ENCODE results near the gene SPRYD4. TPM values are rescaled to one million over a fixed set of nuclear protein-coding genes. Genes with fewer than 3 reads are reported as not detected.
"Not testable (repeated sequence)": the region's sequence is repeated elsewhere in the genome, so short reads cannot be mapped to it uniquely, and the experiment has no call there.

Gene SPRYD4
- total RNA-seq, 1 experiment from 2014 or later: 4.2 TPM

DNA sequence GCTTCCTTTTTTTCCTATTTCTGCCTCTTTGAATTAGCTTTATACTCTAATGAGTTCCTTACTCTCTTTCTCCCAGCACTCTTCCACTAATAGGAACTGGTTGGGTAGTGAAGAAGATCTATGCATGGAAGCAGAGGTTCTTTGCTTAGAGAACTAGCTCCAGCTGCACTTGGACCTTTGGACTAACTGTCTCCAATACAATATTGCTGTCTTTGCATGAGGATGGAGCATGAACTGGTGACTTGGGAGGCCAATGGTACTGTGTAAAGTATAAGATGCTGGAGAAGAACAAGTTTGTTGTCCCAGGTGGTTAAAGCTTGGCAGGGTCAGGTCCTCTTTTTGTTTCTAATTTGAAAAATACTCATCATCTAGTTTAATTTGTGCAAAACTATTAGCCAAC, 22.0 kb downstream of the SPRYD4 start (continued):
- TF ChIP-seq TEAD4 (CRISPR knock-in tag; IDR thresholded peaks at IDR 0.05) (no peak), SOX15 (CRISPR knock-in tag; IDR thresholded peaks at IDR 0.05) (no peak), FOXP1 (CRISPR knock-in tag; IDR thresholded peaks at IDR 0.05; ENCODE audit: borderline replicate concordance) (no peak), ELF4 (CRISPR knock-in tag; IDR thresholded peaks at IDR 0.05; ENCODE audit: low read depth) (no peak), SMAD4 (CRISPR knock-in tag; IDR thresholded peaks at IDR 0.05) (no peak)
- TF ChIP-seq, protein P1, sequence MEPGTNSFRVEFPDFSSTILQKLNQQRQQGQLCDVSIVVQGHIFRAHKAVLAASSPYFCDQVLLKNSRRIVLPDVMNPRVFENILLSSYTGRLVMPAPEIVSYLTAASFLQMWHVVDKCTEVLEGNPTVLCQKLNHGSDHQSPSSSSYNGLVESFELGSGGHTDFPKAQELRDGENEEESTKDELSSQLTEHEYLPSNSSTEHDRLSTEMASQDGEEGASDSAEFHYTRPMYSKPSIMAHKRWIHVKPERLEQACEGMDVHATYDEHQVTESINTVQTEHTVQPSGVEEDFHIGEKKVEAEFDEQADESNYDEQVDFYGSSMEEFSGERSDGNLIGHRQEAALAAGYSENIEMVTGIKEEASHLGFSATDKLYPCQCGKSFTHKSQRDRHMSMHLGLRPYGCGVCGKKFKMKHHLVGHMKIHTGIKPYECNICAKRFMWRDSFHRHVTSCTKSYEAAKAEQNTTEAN (CRISPR knock-in tag; IDR thresholded peaks at IDR 0.05): no peak
- TF ChIP-seq, protein P2, sequence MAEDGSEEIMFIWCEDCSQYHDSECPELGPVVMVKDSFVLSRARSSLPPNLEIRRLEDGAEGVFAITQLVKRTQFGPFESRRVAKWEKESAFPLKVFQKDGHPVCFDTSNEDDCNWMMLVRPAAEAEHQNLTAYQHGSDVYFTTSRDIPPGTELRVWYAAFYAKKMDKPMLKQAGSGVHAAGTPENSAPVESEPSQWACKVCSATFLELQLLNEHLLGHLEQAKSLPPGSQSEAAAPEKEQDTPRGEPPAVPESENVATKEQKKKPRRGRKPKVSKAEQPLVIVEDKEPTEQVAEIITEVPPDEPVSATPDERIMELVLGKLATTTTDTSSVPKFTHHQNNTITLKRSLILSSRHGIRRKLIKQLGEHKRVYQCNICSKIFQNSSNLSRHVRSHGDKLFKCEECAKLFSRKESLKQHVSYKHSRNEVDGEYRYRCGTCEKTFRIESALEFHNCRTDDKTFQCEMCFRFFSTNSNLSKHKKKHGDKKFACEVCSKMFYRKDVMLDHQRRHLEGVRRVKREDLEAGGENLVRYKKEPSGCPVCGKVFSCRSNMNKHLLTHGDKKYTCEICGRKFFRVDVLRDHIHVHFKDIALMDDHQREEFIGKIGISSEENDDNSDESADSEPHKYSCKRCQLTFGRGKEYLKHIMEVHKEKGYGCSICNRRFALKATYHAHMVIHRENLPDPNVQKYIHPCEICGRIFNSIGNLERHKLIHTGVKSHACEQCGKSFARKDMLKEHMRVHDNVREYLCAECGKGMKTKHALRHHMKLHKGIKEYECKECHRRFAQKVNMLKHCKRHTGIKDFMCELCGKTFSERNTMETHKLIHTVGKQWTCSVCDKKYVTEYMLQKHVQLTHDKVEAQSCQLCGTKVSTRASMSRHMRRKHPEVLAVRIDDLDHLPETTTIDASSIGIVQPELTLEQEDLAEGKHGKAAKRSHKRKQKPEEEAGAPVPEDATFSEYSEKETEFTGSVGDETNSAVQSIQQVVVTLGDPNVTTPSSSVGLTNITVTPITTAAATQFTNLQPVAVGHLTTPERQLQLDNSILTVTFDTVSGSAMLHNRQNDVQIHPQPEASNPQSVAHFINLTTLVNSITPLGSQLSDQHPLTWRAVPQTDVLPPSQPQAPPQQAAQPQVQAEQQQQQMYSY (CRISPR knock-in tag; IDR thresholded peaks at IDR 0.05): no peak

DNA sequence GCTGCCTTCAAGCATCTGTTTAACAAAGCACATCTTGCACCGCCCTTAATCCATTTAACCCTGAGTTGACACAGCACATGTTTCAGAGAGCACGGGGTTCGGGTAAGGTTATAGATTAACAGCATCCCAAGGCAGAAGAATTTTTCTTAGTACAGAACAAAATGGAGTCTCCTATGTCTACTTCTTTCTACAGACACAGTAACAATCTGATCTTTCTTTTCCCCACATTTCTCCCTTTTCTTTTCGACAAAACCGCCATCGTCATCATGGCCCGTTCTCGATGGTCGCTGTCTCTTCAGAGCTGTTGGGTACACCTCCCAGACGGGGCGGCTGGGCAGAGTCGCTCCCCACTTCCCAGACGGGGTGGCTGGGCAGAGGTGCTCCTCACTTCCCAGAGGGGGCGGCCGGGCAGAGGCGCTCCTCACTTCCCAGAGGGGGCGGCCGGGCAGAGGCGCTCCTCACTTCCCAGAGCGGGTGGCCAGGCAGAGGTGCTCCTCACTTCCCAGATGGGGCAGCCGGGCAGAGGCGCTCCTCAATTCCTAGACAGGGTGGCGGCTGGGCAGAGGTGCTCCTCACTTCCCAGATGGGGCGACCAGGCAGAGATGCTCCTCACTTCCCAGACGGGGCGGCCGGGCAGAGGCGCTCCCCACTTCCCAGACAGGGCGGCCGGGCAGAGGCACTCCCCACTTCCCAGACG, 25.2 kb downstream of the SPRYD4 start:
- H3K27ac Mint-ChIP-seq; H3K36me3 Mint-ChIP-seq; DNase-seq (ENCODE audit: low spot score); H3K4me1 Mint-ChIP-seq; H3K4me3 Mint-ChIP-seq; POLR2A ChIA-PET; ATAC-seq; CTCF ChIA-PET: not testable (repeated sequence)
- Mint-ChIP-seq H3K27me3 (ENCODE audit: low read depth) (peaks cover 57% of the 10 kb centered on the region), H3K9me3 (peaks cover 18% of the 10 kb centered on the region)

DNA sequence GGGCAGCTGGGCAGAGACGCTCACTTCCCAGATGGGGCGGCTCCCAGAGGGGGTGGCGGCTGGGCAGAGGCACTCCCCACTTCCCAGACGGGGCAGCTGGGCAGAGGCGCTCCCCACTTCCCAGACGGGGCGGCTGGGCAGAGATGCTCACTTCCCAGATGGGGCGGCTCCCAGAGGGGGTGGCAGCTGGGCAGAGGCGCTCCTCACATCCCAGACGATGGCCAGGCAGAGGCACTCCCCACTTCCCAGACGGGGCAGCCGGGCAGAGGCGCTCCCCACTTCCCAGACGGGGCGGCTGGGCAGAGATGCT, 25.7 kb downstream of the SPRYD4 start:
- H3K4me3 Mint-ChIP-seq; POLR2A ChIA-PET; H3K27ac Mint-ChIP-seq; DNase-seq (ENCODE audit: low spot score); CTCF ChIA-PET; ATAC-seq; H3K36me3 Mint-ChIP-seq: not testable (repeated sequence)
- Mint-ChIP-seq H3K27me3 (ENCODE audit: low read depth) (peaks cover 57% of the 10 kb centered on the region), H3K4me1 (peaks cover 11% of the 10 kb centered on the region), H3K9me3 (peaks cover 13% of the 10 kb centered on the region)

DNA sequence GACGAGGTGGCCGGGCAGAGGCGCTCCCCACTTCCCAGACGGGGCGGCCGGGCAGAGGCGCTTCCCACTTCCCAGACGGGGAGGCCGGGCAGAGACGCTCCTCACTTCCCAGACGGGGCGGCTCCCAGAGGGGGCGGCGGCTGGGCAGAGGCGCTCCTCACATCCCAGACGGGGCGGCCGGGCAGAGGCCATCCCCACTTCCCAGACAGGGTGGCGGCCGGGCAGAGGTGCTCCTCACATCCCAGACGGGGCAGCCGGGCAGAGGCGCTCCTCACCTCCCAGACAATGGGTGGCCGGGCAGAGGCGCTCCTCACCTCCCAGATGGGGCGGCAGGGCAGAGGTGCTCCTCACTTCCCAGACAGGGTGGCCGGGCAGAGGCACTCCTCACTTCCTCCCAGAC, 26.1 kb downstream of the SPRYD4 start:
- DNase-seq (ENCODE audit: low spot score); POLR2A ChIA-PET; H3K36me3 Mint-ChIP-seq; H3K27ac Mint-ChIP-seq; H3K4me3 Mint-ChIP-seq; ATAC-seq; CTCF ChIA-PET: not testable (repeated sequence)
- Mint-ChIP-seq H3K4me1 (peaks cover 11% of the 10 kb centered on the region), H3K27me3 (ENCODE audit: low read depth) (peaks cover 57% of the 10 kb centered on the region), H3K9me3 (peaks cover 10% of the 10 kb centered on the region)

DNA sequence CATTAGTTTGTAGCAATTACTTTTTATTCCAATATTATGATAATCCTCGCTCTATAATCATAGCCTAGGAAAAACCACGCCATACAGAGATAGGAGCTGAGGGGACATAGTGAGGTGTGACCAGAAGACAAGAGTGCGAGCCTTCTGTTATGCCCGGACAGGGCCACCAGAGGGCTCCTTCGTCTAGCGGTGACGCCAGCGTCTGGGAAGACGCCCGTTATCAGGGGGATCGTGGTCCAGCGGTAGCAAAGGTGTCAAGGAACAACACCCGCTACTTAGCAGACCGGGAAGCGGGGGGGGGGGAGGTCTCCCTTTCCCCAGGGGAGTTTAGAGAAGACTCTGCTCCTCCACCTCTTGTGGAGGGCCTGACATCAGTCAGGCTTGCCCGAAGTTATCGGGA, 28.3 kb downstream of the SPRYD4 start:
- not testable (repeated sequence) for H3K36me3 Mint-ChIP-seq

DNA sequence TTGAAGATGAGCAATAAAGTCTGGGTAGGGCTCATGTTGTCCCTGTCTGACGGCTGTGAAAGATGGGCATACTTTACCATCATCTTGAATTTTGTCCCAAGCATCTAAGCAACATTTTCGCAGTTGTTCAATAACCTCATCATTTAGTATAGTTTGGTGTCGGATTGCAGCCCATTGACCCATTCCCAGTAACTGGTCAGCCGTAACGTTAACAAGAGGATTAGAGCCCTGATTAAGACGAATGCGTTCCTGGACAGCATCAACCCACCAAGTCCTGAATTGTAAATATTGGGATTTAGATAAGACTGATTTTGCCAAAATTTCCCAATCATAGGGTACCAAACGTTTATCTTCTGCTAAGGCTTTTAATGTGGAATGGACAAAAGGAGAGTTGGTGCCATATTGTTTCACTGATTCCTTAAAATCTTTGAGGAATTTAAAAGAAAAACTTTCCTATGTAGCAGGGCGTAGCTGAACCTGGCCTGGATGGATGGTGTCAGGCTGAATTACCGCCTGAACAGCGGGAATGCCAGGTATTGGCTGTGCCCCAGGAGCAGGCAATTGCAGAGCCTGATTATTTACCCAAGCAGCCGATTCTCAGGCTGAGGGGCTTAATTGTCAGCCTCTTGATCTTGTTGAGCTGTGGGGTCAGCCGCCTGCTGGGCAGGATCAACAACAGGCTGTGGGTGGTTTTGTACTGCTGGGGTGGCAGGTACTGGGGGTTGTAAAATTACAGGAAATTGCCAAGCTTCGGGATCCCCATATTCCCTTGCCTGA, 29.9 kb downstream of the SPRYD4 start:
- POLR2A ChIA-PET; H3K9me3 Mint-ChIP-seq; H3K27ac Mint-ChIP-seq; H3K36me3 Mint-ChIP-seq; DNase-seq (ENCODE audit: low spot score); H3K4me3 Mint-ChIP-seq: not testable (repeated sequence)
- Mint-ChIP-seq H3K27me3 (ENCODE audit: low read depth) (peaks cover 45% of the 10 kb centered on the region), H3K4me1 (peaks cover 11% of the 10 kb centered on the region)
- CTCF ChIA-PET: interaction anchor here (0.6 to 1.2 kb wide), 2 partner anchors 138 to 691 kb away, joined by 3 to 7 read pairs; no protein-coding TSS in a partner anchor
- ATAC-seq: peak; percentile 59

More for the DNA sequence above, 28.3 kb downstream of the SPRYD4 start:
- not testable (repeated sequence) for ATAC-seq, H3K27ac Mint-ChIP-seq, H3K4me3 Mint-ChIP-seq
- peaks cover 10% of the 10 kb centered on the region for H3K9me3 Mint-ChIP-seq
- peaks cover 49% of the 10 kb centered on the region for H3K27me3 Mint-ChIP-seq (ENCODE audit: low read depth)
- H3K4me1 Mint-ChIP-seq: peaks cover 11% of the 10 kb centered on the region
- DNase-seq (ENCODE audit: low spot score): peak; percentile 89
- CTCF ChIA-PET: interaction anchor here (0.9 to 1.3 kb wide), 3 partner anchors 8 to 140 kb away, joined by 3 to 4 read pairs (median 3); partner anchors contain the start of gene GLS2
- POLR2A ChIA-PET: interaction anchor here (0.5 kb wide), 1 partner anchor 17 kb away, joined by 3 read pairs; no protein-coding TSS in a partner anchor

DNA sequence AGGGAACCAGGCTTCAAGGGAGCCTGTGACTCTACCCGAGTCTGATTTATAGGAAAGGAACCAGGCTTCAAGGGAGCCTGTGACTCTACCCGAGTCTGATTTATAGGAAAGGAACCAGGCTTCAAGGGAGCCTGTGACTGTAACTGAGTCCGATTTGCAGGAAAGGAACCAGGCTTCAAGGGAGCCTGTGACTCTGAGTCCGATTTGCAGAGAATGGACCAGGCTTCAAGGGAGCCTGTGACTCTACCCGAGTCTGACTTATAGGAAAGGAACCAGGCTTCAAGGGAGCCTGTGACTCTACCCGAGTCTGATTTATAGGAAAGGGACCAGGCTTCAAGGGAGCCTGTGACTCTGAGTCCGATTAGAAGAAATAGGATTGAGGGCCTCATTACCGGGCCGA, 31.1 kb downstream of the SPRYD4 start:
- Mint-ChIP-seq H3K9me3 (peaks cover 13% of the 10 kb centered on the region), H3K27me3 (ENCODE audit: low read depth) (peaks cover 45% of the 10 kb centered on the region), H3K4me1 (peaks cover 11% of the 10 kb centered on the region)
- CTCF ChIA-PET; POLR2A ChIA-PET; H3K27ac Mint-ChIP-seq; H3K4me3 Mint-ChIP-seq; ATAC-seq; H3K36me3 Mint-ChIP-seq; DNase-seq (ENCODE audit: low spot score): not testable (repeated sequence)

DNA sequence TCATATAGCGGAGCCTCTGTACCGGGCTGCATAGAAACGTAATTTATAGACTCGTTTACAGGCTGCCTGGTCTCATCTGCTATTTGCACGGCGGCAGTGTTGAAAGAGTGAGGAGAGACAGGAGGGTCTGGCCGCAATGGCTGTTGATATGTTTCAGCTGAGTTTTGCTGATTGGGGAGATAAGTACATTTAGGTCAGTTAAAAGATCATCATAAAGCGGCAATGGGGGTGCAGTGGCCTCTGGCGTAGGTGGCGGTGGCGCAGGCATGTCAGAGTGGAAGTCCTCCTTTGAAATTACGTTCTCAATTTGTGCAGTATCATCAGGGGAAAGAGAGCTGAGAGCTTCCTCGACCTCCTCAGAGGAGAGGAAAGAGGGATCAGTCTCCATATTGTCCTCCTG, 31.5 kb downstream of the SPRYD4 start:
- peaks cover 13% of the 10 kb centered on the region for H3K9me3 Mint-ChIP-seq
- CTCF ChIA-PET, ATAC-seq: not testable (repeated sequence)

More for the DNA sequence above, 31.5 kb downstream of the SPRYD4 start:
- H3K27ac Mint-ChIP-seq; DNase-seq (ENCODE audit: low spot score); POLR2A ChIA-PET; H3K36me3 Mint-ChIP-seq; H3K4me3 Mint-ChIP-seq: not testable (repeated sequence)
- Mint-ChIP-seq H3K27me3 (ENCODE audit: low read depth) (peaks cover 45% of the 10 kb centered on the region), H3K4me1 (peaks cover 11% of the 10 kb centered on the region)
